T-helper 1 cell treated with Interleukin-12 subunit alpha and Interleukin-12 subunit beta and Interleukin-4 antibody, amounts not matched to agents 30 ng/mL and 1 ng/mL, for 36 hours (primary cell): ENCODE data around the gene DGKI. TPM values are rescaled to one million over a fixed set of nuclear protein-coding genes. Genes with fewer than 3 reads are reported as not detected.

Experiments
- intact Hi-C: fragments of 100-400 bp; cut with micrococcal nuclease; formaldehyde crosslinking; loops from one replicate; pipeline ENCODE4 v1.15.1; 2024
- total RNA-seq: library from RNA; stranded (reverse); gene quantifications from 2 replicates; pipeline ENCODE4 v1.2.3, GENCODE V29; 2022

Gene DGKI
- total RNA-seq, 1 donor from 2014 or later: 3.4 TPM

GRCh38 chr7:137609500-137609899 is 237.3 kb downstream of the DGKI start:
- intact Hi-C loops: no loop called here

GRCh38 chr7:137606061-137606674 is 240.6 kb downstream of the DGKI start:
- intact Hi-C loops: loop anchor here (1.0 kb wide), 3 partner anchors 20 to 403 kb away; no protein-coding TSS in a partner anchor

DNA sequence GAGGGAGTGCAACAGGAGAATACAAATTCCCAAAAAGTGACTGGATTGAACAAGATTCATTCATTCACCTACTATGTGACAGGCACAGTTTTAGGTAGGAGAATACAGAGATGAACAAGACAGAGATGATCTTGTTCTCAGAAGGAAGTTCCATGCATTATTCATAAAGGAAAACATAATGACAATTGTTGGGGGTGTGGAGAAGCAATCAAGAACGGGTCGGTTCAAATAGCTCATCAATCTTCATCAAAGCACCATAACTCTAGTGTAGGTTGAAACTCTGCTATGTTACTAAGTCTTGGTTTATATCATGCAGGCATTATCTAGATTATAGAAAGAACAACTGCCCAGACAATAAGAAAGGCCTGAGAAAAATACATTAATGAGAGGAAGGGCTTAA is 243.7 kb downstream of the DGKI start:
- intact Hi-C loops: no loop called here

GRCh38 chr7:137601642-137602041 is 245.1 kb downstream of the DGKI start:
- intact Hi-C loops: no loop called here

DNA sequence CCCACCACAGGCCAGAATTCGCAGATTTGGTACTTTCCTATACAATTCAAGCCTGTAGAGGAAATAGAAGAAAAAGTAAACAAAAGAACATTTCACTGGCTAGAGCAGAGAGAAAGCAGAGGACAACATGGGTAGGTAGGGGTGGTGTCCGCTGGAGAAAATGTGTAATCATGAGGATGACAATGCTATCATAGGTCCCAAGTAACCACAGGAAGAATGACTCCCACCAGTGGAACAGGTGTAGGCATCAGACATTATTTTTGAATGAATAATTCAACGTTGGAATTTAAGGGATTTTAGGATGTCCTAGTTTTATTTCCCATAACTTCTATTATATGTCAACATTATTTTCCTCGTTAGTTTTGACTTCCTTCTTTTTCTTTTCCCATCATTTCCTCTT is 248.9 kb downstream of the DGKI start:
- intact Hi-C loops: no loop called here

DNA sequence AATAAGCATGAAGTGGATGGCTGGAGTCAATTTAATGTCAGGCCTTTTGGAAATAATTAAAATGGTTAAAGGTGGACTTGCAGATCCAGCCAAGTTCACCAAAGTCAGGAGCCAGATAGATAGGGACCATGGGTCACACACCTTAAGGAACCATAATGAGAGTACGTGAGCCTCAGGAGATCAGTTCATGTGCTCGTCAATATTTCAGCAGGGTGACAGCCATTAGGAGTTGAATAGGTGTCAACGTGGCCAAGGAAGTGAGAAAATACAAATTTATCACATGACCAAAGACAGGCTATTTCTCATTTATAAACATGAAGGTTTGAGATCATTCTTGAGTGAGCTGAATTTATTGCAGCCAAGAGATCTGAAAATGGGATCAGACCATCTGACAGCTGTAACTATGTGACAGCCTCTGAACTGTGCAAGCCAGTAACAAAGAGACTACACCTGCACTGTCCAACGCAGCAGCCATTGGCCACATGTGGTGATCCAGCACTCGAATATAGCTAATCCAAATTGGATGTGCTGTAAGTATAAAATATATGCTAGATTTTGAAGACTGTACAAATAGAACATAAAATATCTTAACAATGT is 253.6 kb downstream of the DGKI start:
- intact Hi-C loops: no loop called here

DNA sequence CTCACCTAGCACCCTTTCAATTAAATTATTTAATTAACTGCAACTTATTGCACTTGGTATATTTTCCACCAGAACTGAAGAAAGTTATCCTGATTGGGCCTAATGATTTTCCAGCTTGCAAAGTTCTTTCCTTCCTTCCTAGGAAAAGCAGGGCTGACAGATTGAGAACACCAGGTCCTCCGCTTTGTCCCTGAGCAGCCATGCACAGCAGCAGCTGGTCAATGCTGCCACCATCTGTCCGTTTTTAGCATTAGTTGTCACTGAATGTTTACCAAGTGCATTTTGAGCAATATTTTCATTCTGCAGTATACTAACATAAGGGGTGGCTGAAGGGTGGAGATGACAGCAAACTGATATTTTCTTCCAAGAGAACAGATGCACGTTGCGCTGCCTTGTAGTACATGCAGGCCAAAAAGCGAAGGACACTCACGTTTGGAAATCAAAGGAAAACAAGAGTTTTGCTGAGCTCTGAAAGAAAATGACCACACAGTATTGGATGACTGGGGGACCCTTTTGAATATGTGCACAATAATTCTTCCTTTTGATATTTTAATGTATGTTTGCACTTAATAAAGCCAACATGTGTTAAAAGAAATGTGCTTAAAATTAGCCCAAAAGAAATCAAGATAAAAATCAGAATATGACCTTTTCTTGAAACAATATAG is 254.4 kb downstream of the DGKI start:
- intact Hi-C loops: no loop called here

GRCh38 chr7:137591421-137591837 is 255.3 kb downstream of the DGKI start:
- intact Hi-C loops: no loop called here

DNA sequence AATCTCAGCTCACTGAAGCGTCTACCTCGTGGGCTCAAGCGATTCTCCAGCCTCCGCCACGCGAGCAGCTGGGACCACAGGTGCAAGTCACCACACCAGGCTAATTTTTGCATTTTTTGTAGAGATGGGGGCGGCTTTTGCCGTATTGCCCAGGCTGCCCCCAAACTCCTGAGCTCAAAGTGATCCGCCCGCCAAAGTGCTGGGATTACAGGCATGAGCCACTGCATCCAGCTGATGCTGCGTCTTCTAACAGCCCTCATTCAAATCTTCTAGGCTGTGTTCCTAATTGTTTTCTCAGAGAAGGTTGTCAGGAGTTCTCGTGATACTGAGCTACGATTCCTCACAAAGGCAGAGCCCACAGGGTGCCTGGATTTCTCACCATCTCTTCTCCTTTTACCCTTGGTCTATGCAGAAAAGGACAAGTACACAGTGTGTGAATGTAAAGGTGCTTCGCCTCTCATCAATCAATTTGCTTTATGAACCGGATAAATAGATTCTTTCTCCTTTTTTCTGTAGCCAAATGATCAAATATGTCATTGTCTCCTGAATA is 255.9 kb downstream of the DGKI start:
- intact Hi-C loops: no loop called here

GRCh38 chr7:137590071-137590755 is 256.6 kb downstream of the DGKI start:
- intact Hi-C loops: no loop called here

GRCh38 chr7:137587326-137587725 is 259.4 kb downstream of the DGKI start:
- intact Hi-C loops: no loop called here

- intact Hi-C loops: no loop called here
Observed at GRCh38 chr7:137585591-137585990, 261.2 kb downstream of the DGKI start.

- intact Hi-C loops: no loop called here
Observed at GRCh38 chr7:137583172-137583571, 263.6 kb downstream of the DGKI start.

GRCh38 chr7:137579913-137580640 is 266.7 kb downstream of the DGKI start:
- intact Hi-C loops: no loop called here

DNA sequence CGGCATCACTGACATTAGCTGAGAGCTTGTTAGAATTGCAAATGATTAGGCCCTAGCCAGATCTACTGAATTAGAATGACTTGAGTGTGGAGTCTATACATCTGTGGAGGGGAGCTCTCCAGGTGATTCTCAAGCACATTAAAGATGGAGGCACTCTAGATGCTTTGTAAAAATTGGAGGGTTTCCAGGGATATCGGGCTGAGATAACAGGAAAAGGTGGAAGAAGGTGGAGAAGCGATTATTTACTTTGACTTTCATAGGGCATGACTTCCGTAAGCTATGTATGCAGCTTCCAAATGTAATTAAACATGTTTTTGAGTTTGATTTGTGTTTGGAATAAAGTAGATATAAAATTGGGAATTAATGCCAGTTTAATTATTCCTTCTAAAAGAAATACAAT is 268.2 kb downstream of the DGKI start:
- intact Hi-C loops: no loop called here

DNA sequence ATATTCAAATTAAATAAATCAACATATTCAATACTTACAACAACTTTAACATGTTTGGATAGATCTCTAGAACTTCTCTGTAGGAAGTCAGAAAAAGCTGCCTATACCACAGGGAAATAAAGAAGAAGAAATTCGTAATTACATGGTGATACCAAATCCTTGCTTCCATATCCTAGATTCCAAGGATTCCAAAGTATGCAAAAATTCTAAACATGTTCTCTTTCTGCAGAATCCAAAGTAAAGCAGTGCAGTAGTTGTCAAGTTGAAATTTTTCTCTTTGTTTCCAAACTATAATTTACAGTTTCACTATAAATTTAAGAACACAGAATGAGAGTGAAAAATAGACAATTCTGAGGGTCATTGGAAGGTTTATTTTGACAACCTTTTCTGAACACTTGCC is 269.6 kb downstream of the DGKI start:
- intact Hi-C loops: no loop called here

- intact Hi-C loops: no loop called here
Observed at GRCh38 chr7:137576481-137576880, 270.3 kb downstream of the DGKI start.

DNA sequence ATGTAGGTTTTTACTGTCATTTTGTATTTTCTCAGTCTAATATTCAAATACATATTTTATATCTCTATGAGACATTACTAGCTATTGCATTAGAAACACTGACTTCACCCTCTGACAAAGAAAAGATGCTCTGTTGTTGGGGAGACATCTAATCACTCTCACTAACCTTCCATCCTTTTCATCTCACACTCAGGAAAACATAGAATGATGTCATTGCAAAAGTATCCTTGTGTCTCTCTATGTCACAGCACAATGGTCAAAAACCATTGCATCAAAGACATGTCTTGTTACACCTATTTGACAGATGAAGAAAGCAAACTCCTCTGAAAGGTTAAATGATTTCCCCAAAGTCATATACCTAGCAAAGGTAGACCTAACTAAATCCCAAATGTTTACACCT is 272.0 kb downstream of the DGKI start:
- intact Hi-C loops: no loop called here

- intact Hi-C loops: no loop called here
Observed at GRCh38 chr7:137572056-137572784, 274.6 kb downstream of the DGKI start.

DNA sequence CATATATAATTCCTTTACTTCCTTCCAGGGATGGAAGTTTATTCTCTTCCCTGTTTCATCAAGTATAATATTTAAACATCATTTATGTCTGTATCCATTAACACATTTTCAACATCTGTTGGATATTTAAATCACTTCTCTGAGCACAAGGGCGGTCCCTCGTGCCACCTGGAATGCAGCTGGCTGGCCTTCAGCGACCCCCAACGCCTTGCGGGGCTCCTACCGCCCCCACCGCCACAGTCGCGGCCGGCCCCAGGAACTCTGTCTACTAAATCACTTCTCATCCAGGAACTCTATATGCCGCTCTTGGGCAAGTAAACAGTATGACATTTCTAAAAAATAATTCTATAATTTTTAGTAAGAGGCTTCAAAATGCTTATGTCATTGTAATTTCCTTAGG is 282.1 kb downstream of the DGKI start:
- intact Hi-C loops: no loop called here

GRCh38 chr7:137563981-137564380 is 282.8 kb downstream of the DGKI start:
- intact Hi-C loops: no loop called here
